ENCODE results near the gene MINDY3. TPM values are rescaled to one million over a fixed set of nuclear protein-coding genes. Genes with fewer than 3 reads are reported as not detected.
"Not testable (repeated sequence)": the region's sequence is repeated elsewhere in the genome, so short reads cannot be mapped to it uniquely, and the experiment has no call there.

Gene MINDY3
- total RNA-seq, 1 donor from 2014 or later = 20.9 TPM

DNA sequence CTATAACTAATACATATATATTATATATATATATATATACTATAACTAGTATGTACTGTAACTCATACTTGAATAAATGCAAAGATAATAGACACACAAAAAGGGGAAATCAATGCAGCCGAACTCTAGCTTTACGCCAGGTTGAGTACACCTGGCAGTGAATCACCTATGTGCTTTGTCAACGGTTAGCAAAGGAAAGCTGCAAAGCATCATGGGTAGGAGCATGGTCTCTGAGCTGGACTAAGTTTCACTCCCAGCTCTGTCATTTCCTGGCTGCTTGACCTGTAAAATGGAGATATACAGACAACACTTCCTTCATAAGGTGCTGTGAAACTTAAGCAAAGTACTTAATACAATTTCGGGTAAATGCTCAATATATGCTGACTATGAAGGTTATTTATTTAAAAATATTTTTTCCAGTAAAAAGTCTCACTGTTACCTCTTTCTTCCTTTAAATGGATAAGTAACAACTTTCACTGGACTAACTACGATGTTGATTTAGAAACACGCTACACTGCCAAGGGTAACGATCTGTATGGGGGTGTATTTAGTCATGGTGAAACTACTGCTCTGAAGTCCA, 78.8 kb downstream of the MINDY3 start:
- H3K36me3 Mint-ChIP-seq (ENCODE audit: low read depth) = peaks cover 60% of the 10 kb centered on the region
- no peak overlapping the region for H3K27ac Mint-ChIP-seq
- no peak for DNase-seq (ENCODE audit: low spot score)
- no peaks in the 10 kb centered on the region for H3K27me3 Mint-ChIP-seq (ENCODE audit: low read depth)
- intact Hi-C loops (cut with micrococcal nuclease) = no loop called here
- H3K9me3 Mint-ChIP-seq = no peaks in the 10 kb centered on the region
- H3K4me3 Mint-ChIP-seq (ENCODE audit: low read depth) = no peak overlapping the region
- peaks cover 7% of the 10 kb centered on the region for H3K4me1 Mint-ChIP-seq (ENCODE audit: low read depth)

DNA sequence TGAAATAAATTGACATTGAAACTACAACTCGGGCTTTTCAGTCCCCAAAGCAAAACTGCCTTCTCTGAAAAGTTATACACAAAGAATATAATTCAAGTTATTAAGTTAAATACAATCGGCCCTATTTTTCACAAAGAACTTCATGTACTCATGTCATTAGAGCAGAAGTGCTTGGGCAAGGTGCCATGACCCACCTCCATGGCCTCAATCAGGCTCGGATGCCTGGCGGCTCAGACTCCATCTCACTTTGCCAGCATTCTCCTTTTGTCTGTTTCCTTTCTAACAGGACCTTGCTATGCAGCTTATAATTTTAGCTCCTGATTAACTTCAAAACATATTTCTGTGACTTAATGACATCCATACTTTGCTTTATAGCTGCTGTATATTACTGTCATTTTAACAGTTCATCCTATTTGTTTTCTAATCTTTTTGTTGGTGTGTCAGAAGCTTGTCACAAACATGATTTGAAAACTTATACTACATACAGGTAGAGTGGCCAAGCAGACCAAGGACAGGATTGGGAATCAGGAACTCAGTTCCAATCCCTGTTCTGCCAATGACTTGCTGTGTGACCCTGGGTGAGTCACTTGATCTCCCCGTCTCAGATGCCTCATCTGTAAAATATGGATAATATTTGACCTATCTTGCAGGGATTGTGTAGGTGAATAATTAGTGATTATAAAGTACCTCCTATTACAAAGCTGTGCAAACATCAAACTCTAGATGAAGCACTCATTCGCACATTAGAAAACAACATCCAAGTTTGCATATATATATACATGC, 79.8 kb downstream of the MINDY3 start:
- H3K9me3 Mint-ChIP-seq = peaks cover 3% of the 10 kb centered on the region
- H3K4me3 Mint-ChIP-seq (ENCODE audit: low read depth) = no peak overlapping the region

DNA sequence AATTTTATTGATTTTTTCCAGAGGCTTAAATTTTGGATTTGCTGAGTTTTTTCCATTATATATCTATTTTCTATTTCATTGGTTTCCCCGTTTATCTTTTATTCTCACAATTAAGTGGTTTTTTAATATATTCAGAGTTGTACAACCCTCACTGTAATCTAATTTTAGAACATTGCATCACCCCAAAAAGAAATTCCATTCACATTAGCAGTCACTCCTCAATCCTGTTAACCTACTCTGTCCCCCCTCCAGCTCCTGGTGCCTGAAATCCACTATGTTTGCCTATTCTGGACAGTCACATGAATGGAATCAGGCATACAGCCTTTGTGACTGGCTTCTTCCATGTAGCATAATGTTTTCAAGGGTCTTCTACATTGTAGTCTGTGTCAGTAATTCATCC, 84.8 kb downstream of the MINDY3 start:
- no peak overlapping the region for H3K27ac Mint-ChIP-seq
- no peak for DNase-seq (ENCODE audit: low spot score)
- intact Hi-C loops (cut with micrococcal nuclease) = no loop called here

More for the DNA sequence above, 79.8 kb downstream of the MINDY3 start:
- no peak for DNase-seq (ENCODE audit: low spot score)
- Mint-ChIP-seq H3K36me3 (ENCODE audit: low read depth) (peaks cover 59% of the 10 kb centered on the region), H3K27ac (no peak overlapping the region), H3K4me1 (ENCODE audit: low read depth) (peaks cover 7% of the 10 kb centered on the region), H3K27me3 (ENCODE audit: low read depth) (no peaks in the 10 kb centered on the region)
- intact Hi-C loops (cut with micrococcal nuclease) = no loop called here

DNA sequence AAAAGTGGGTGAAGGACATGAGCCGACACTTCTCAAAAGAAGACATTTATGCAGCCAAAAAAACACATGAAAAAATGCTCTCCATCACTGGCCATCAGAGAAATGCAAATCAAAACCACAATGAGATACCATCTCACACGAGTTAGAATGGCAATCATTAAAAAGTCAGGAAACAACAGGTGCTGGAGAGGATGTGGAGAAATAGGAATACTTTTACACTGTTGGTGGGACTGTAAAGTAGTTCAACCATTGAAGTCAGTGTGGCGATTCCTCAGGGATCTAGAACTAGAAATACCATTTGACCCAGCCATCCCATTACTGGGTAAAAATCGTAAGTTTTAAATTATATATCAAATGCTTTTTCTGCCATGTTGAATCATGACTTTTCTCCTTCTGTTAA, 85.8 kb downstream of the MINDY3 start:
- DNase-seq (ENCODE audit: low spot score); H3K4me3 Mint-ChIP-seq (ENCODE audit: low read depth); H3K27me3 Mint-ChIP-seq (ENCODE audit: low read depth); intact Hi-C loops (cut with micrococcal nuclease); H3K27ac Mint-ChIP-seq; H3K4me1 Mint-ChIP-seq (ENCODE audit: low read depth): not testable (repeated sequence)
- Mint-ChIP-seq H3K36me3 (ENCODE audit: low read depth) (peaks cover 43% of the 10 kb centered on the region), H3K9me3 (peaks cover 11% of the 10 kb centered on the region)

More for the DNA sequence above, 84.8 kb downstream of the MINDY3 start:
- Mint-ChIP-seq H3K9me3 (peaks cover 11% of the 10 kb centered on the region), H3K36me3 (ENCODE audit: low read depth) (peaks cover 44% of the 10 kb centered on the region), H3K4me3 (ENCODE audit: low read depth) (no peak overlapping the region), H3K27me3 (ENCODE audit: low read depth) (no peaks in the 10 kb centered on the region), H3K4me1 (ENCODE audit: low read depth) (no peaks in the 10 kb centered on the region)

DNA sequence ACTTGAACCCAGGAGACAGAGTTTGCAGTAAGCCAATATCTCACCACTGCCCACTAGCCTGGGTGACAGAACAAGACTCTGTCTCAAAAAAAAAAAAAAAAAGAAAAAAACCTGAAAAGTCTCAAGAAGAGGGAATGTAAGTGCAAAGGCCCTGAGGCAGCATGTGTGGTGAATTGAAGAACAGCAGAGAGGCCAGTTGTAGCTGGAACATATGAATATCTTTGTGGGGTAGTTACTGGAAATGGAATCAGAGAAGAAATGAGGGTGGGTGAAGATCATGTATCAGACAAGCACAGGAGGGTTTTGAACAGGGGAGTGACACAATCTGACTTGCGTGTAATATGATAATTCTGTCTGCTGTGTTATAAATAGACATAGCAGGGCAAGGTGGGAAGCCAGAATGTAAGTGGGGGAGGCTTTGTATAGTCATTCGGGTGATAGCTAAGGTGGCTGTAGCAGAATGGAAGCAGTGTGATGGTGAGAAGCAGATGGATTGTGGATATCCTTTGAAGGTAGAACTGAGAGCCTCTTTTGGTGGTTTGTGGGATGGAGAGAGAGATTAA, 95.3 kb downstream of the MINDY3 start:
- no peak for DNase-seq (ENCODE audit: low spot score)
- intact Hi-C loops (cut with micrococcal nuclease) = no loop called here
- H3K36me3 Mint-ChIP-seq (ENCODE audit: low read depth) = no peaks in the 10 kb centered on the region

DNA sequence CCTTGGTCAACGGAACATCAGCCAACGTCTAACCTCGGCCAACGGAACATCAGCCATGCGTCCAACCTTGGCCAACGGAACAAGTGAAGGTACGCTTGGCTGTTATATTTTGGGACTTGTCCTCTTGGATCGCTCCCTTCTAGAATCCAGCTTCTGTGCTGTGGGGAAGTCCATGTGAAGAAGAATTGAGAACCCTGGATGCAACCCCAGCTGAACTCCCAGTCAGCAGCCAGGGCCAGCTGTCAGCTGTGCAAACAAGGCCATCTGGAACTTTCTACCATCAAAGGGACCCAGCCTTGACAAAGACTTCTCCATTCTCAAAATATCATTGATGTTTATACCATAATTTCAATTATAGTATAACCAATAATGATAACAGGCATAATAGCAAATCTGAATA, 97.3 kb downstream of the MINDY3 start:
- Mint-ChIP-seq H3K36me3 (ENCODE audit: low read depth) (no peaks in the 10 kb centered on the region), H3K9me3 (no peaks in the 10 kb centered on the region), H3K4me1 (ENCODE audit: low read depth) (no peaks in the 10 kb centered on the region), H3K4me3 (ENCODE audit: low read depth) (no peak overlapping the region), H3K27me3 (ENCODE audit: low read depth) (peaks cover 4% of the 10 kb centered on the region), H3K27ac (no peak overlapping the region)
- intact Hi-C loops (cut with micrococcal nuclease) = no loop called here
- no peak for DNase-seq (ENCODE audit: low spot score)

More for the DNA sequence above, 95.3 kb downstream of the MINDY3 start:
- Mint-ChIP-seq H3K27ac (no peak overlapping the region), H3K27me3 (ENCODE audit: low read depth) (no peaks in the 10 kb centered on the region), H3K4me3 (ENCODE audit: low read depth) (no peak overlapping the region), H3K4me1 (ENCODE audit: low read depth) (no peaks in the 10 kb centered on the region), H3K9me3 (no peaks in the 10 kb centered on the region)

DNA sequence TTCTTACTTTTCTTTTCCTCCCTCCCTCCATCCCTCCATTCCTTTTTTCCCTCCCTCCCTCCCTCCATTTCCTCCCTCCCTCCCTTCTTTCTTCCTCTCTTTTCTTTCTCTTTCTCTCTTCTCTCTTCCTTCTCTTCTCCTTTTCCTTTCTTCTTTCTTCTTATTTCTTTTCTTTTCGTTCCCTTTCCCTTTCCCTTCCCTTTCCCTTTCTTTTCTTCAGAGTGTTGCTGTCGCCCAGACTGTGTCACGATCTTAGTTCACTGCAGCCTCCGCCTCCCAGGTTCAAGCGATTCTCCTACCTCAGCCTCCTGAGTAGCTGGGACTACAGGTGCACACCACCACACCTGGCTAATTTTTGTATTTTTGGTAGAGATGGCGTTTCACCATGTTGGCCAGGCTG, 98.1 kb downstream of the MINDY3 start:
- H3K4me3 Mint-ChIP-seq (ENCODE audit: low read depth); H3K36me3 Mint-ChIP-seq (ENCODE audit: low read depth); DNase-seq (ENCODE audit: low spot score); H3K27me3 Mint-ChIP-seq (ENCODE audit: low read depth); H3K4me1 Mint-ChIP-seq (ENCODE audit: low read depth); H3K9me3 Mint-ChIP-seq; intact Hi-C loops (cut with micrococcal nuclease); H3K27ac Mint-ChIP-seq: not testable (repeated sequence)

DNA sequence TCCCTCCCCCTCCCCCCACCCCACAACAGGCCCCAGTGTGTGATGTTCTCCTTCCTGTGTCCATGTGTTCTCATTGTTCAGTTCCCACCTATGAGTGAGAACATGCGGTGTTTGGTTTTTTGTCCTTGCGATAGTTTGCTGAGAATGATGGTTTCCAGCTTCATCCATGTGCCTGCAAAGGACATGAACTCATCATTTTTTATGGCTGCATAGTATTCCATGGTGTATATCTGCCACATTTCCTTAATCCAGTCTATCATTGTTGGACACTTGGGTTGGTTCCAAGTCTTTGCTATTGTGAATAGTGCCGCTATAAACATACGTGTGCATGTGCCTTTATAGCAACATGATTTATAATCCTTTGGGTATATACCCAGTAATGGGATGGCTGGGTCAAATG, 99.1 kb downstream of the MINDY3 start:
- H3K36me3 Mint-ChIP-seq (ENCODE audit: low read depth); DNase-seq (ENCODE audit: low spot score); H3K9me3 Mint-ChIP-seq; intact Hi-C loops (cut with micrococcal nuclease); H3K27me3 Mint-ChIP-seq (ENCODE audit: low read depth); H3K4me3 Mint-ChIP-seq (ENCODE audit: low read depth); H3K27ac Mint-ChIP-seq; H3K4me1 Mint-ChIP-seq (ENCODE audit: low read depth): not testable (repeated sequence)

DNA sequence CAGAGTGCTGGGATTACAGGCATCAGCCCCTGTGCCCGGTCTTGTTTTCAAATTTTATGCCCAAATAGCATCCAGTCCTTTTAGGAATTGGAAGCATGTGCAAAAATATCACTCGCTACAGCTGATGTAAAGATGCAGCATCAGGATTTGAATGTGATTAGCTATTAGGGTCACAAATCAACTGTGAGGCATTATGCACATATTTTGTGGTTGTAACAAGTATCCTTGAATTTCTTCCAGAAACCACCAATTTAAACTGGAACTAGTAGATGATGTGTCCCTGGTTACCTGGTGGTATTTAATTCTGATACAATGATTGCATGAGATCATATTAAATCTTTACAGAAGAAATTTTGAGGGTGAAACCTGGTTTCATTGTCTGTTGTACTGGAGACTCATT, 99.6 kb downstream of the MINDY3 start:
- Mint-ChIP-seq H3K4me1 (ENCODE audit: low read depth) (no peaks in the 10 kb centered on the region), H3K9me3 (no peaks in the 10 kb centered on the region), H3K27me3 (ENCODE audit: low read depth) (peaks cover 11% of the 10 kb centered on the region), H3K36me3 (ENCODE audit: low read depth) (no peaks in the 10 kb centered on the region), H3K27ac (no peak overlapping the region), H3K4me3 (ENCODE audit: low read depth) (no peak overlapping the region)
- intact Hi-C loops (cut with micrococcal nuclease) = no loop called here
- DNase-seq (ENCODE audit: low spot score) = no peak

DNA sequence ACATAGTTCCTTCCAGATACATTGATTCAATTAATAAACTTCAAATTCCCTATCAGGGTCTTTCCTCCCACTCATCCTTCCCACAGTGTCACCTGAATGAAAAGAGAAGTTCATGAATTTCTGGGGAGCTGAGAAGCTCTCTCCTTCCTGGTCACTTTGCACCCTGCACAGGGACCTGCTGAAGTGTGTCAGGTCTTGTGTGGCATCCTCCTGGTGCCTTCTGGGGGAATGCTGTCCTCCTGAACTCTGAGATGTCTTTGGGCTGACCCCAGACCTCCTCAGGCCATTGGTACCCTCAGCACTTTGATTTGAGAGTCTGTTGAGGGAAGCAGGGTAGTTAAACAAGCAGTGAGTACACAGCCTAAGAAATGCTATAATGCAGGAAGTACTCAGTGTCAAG, 101.0 kb downstream of the MINDY3 start:
- H3K27ac Mint-ChIP-seq = no peak overlapping the region
- no peaks in the 10 kb centered on the region for H3K4me1 Mint-ChIP-seq (ENCODE audit: low read depth)
- H3K4me3 Mint-ChIP-seq (ENCODE audit: low read depth) = no peak overlapping the region
- no peaks in the 10 kb centered on the region for H3K36me3 Mint-ChIP-seq (ENCODE audit: low read depth)
- intact Hi-C loops (cut with micrococcal nuclease) = no loop called here
- DNase-seq (ENCODE audit: low spot score) = no peak
- peaks cover 11% of the 10 kb centered on the region for H3K27me3 Mint-ChIP-seq (ENCODE audit: low read depth)
- no peaks in the 10 kb centered on the region for H3K9me3 Mint-ChIP-seq

DNA sequence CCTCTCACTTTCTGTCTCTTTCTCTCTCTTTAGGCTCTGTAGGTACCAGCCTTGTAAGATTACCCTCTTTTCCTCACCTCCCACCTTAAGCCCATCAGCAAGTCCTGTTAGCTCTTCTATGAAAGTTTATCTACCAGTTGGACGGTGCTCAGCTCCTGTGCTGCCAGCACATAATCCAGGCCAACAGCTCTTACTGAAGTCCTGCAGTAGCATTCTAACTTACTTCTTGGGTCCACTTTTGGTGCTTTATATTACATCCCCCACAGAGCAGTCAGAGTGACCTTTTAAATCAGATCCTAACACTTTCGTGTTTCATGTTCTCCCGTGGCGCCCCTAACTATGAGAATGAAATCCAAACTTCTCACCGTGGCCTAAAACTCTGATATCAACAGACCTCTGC, 101.7 kb downstream of the MINDY3 start:
- DNase-seq (ENCODE audit: low spot score) = no peak
- no peaks in the 10 kb centered on the region for H3K4me1 Mint-ChIP-seq (ENCODE audit: low read depth)
- intact Hi-C loops (cut with micrococcal nuclease) = no loop called here
- no peaks in the 10 kb centered on the region for H3K36me3 Mint-ChIP-seq (ENCODE audit: low read depth)
- H3K4me3 Mint-ChIP-seq (ENCODE audit: low read depth) = no peak overlapping the region
- no peak overlapping the region for H3K27ac Mint-ChIP-seq
- H3K27me3 Mint-ChIP-seq (ENCODE audit: low read depth) = peaks cover 11% of the 10 kb centered on the region
- no peaks in the 10 kb centered on the region for H3K9me3 Mint-ChIP-seq

DNA sequence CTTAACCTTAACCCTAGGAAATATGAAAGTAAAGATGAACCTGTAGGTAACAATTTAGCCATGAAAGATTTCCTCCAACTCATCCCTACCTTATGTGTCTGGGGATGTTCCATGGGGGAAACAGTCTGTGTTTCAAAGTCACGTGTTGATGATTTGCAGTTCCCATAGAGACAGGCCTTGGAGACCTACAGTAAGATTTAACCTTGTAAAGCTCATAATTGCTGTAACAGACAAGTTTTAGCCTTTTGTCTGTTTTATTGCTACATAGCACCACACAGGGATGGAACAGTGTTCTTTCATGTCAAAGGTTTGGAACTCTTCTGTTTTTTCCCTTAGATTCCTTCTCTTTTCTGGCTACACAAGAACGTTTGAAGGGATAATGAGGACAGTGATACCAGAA, 105.4 kb downstream of the MINDY3 start:
- Mint-ChIP-seq H3K9me3 (no peaks in the 10 kb centered on the region), H3K4me1 (ENCODE audit: low read depth) (no peaks in the 10 kb centered on the region), H3K36me3 (ENCODE audit: low read depth) (no peaks in the 10 kb centered on the region), H3K27me3 (ENCODE audit: low read depth) (peaks cover 11% of the 10 kb centered on the region), H3K27ac (no peak overlapping the region), H3K4me3 (ENCODE audit: low read depth) (no peak overlapping the region)
- DNase-seq (ENCODE audit: low spot score) = no peak
- intact Hi-C loops (cut with micrococcal nuclease) = no loop called here

DNA sequence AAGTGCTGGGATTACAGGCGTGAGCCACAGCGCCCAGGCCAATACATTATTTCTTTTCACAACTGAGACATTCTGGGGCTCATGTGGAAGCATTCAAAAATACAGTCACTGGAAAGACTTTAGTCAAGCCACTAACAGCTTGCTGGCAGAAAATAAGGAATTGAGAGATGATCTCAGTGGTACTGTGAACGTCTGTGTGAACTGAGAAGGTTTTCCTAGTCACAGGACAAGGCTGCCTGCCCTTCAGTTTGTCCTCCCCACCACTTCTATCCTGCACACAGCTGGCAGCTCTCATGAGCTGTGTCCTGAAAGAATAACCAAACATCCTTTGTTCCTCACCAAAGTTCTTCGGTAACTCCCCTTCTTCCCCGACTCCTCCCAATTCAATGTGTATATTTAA, 109.3 kb downstream of the MINDY3 start:
- Mint-ChIP-seq H3K36me3 (ENCODE audit: low read depth) (no peaks in the 10 kb centered on the region), H3K27ac (no peak overlapping the region), H3K27me3 (ENCODE audit: low read depth) (peaks cover 4% of the 10 kb centered on the region), H3K9me3 (no peaks in the 10 kb centered on the region), H3K4me3 (ENCODE audit: low read depth) (no peak overlapping the region), H3K4me1 (ENCODE audit: low read depth) (no peaks in the 10 kb centered on the region)
- DNase-seq (ENCODE audit: low spot score) = no peak
- intact Hi-C loops (cut with micrococcal nuclease) = no loop called here
